K562 (cell line): ENCODE measurements around the gene TRMT2A. TPM values are rescaled to one million over a fixed set of nuclear protein-coding genes. Genes with fewer than 3 reads are reported as not detected.

ENCODE experiments used
- ASH1L ChIP-seq: fragments of 450-650 bp; IDR thresholded peaks from 2 replicates; pipeline ENCODE4 v1.6.1; 2018; ENCODE audit warnings: borderline replicate concordance, mild to moderate bottlenecking, low read depth; ENCODE audit not compliant: partially characterized antibody
- CBX8 ChIP-seq: fragments of 200-600 bp; sonication (generic); IDR thresholded peaks from 2 replicates; pipeline ENCODE4 v1.6.1; 2012; ENCODE audit warnings: borderline replicate concordance, mixed run types, low read depth, mild to moderate bottlenecking, moderate library complexity, mixed read lengths, low read length, control low read depth, inconsistent platforms; ENCODE audit not compliant: poor library complexity, severe bottlenecking; ENCODE audit errors: extremely low read depth
- CHCHD3 ChIP-seq: fragments of 250-450 bp; sonication (Bioruptor Pico); IDR thresholded peaks from 2 replicates; pipeline ENCODE4 v2.1.2; 2022; ENCODE audit warnings: mild to moderate bottlenecking
- ETV5 ChIP-seq: sonication (generic); formaldehyde crosslinking; IDR thresholded peaks from 2 replicates; pipeline ENCODE4 v1.4.0; 2020; ENCODE audit warnings: low read depth, mild to moderate bottlenecking, missing genetic modification reagents
- FOXK2 ChIP-seq, 2 experiments: fragments of 450-650 bp; IDR thresholded peaks in 1 of 2; conservative IDR thresholded peaks in 1 of 2; 2 replicates each; pipeline ENCODE4 v1.6.1; 2016; ENCODE audit warnings: low read depth in 2 of 2, mild to moderate bottlenecking in 1 of 2
- HDAC2 ChIP-seq: fragments of 450-650 bp; IDR thresholded peaks from 2 replicates; pipeline ENCODE4 v1.6.1; 2016; ENCODE audit warnings: mild to moderate bottlenecking
- NR2C1 ChIP-seq, 2 experiments: fragments of 450-650 bp; IDR thresholded peaks; 2 replicates each; pipeline ENCODE4 v1.6.1; 2017; ENCODE audit warnings: mild to moderate bottlenecking in 2 of 2, antibody characterized with exemption in 1 of 2, inconsistent platforms in 1 of 2, missing compliant biosample characterization in 1 of 2, missing genetic modification characterization in 1 of 2
- POLR2H ChIP-seq: IDR thresholded peaks from 2 replicates; pipeline ENCODE4 v1.6.1; 2016; ENCODE audit warnings: missing genetic modification characterization, low read depth, mild to moderate bottlenecking, control low read depth, missing compliant biosample characterization, moderate library complexity
- SIRT6 ChIP-seq: IDR thresholded peaks from one replicate; pipeline ENCODE4 v1.6.1; 2012; ENCODE audit warnings: low read depth, mild to moderate bottlenecking, control low read depth, inconsistent platforms, low read length, moderate library complexity
- XRCC5 ChIP-seq: fragments of 200-400 bp; formaldehyde crosslinking; IDR thresholded peaks from 2 replicates; pipeline ENCODE4 v1.6.1; 2017; ENCODE audit warnings: low read depth, mild to moderate bottlenecking, low read length
- ZNF165 ChIP-seq: fragments of 250-450 bp; sonication (Bioruptor Pico); IDR thresholded peaks from 2 replicates; pipeline ENCODE4 v1.4.0; 2020; ENCODE audit warnings: borderline replicate concordance
- ZNF311 ChIP-seq: fragments of 250-450 bp; sonication (Bioruptor Pico); IDR thresholded peaks from 2 replicates; pipeline ENCODE4 v1.4.0; 2020; ENCODE audit warnings: mild to moderate bottlenecking, moderate library complexity
- ZNF586 ChIP-seq: fragments of 450-650 bp; formaldehyde crosslinking; conservative IDR thresholded peaks from 2 replicates; pipeline ENCODE4 v1.4.0; 2020; ENCODE audit warnings: mild to moderate bottlenecking, moderate library complexity
- polyA plus RNA-seq, 8 experiments: library from polyadenylated mRNA; depleted of rRNA in 4 of 8; stranded (reverse) in 5 of 8; unstranded in 3 of 8; fragments of >200 nt; fragmentation: Nextera tagmentation in 2 of 8; fragmentation: Illumina TruSeq in 1 of 8; extraction: Ambion mirVana in 2 of 8; extraction: Trizol in 1 of 8; gene quantifications; 2 replicates each; pipeline versions ENCODE4 v1.2.1 to v1.2.3, GENCODE V29; 2011 to 2014; ENCODE audit warnings: inconsistent platforms in 1 of 8, missing spikeins in 1 of 8
- total RNA-seq, 7 experiments: library from RNA; depleted of rRNA in 6 of 7; stranded (reverse); fragments of >200 nt in 6 of 7; fragmentation: Illumina TruSeq in 2 of 7; extraction: Trizol in 2 of 7; gene quantifications; 2 replicates each; pipeline versions ENCODE4 v1.2.1 to v1.2.3, GENCODE V29; 2011 to 2021; ENCODE audit warnings: low replicate concordance in 1 of 7
- TF ChIP-seq, protein P1 (sequence below), 3 experiments: fragments of 200-800 bp in 1 of 3; fragments of 250-450 bp in 1 of 3; fragments of 450-650 bp in 1 of 3; sonication (Bioruptor Pico) in 1 of 3; sonication (Bioruptor generic) in 1 of 3; formaldehyde crosslinking in 1 of 3; IDR thresholded peaks; 2 replicates each; pipeline versions ENCODE4 v1.6.1 to v1.8.0; 2016 to 2022; ENCODE audit warnings: mild to moderate bottlenecking in 2 of 3, missing genetic modification characterization in 2 of 3, missing compliant biosample characterization in 1 of 3, moderate library complexity in 1 of 3
- TF ChIP-seq, protein P2 (sequence below): fragments of 250-450 bp; sonication (Bioruptor Pico); IDR thresholded peaks from 2 replicates; pipeline ENCODE4 v1.8.0; 2021; ENCODE audit warnings: moderate library complexity, mild to moderate bottlenecking, inconsistent platforms
- TF ChIP-seq, protein P3 (sequence below): sonication (generic); formaldehyde crosslinking; IDR thresholded peaks from 2 replicates; pipeline ENCODE4 v1.8.1; 2022; ENCODE audit warnings: missing genetic modification reagents
- TF ChIP-seq, protein P4 (sequence below): fragments of 250-450 bp; sonication (Bioruptor Pico); IDR thresholded peaks from 2 replicates; pipeline ENCODE4 v1.5.0; 2021; ENCODE audit warnings: mild to moderate bottlenecking, borderline replicate concordance
- TF ChIP-seq, protein P5 (sequence below): sonication (generic); formaldehyde crosslinking; IDR thresholded peaks from 2 replicates; pipeline ENCODE4 v1.8.0; 2023; ENCODE audit warnings: mild to moderate bottlenecking, missing genetic modification reagents

The TRMT2A gene
- total and polyA plus RNA-seq, 9 of the 15 experiments (the other 6 are each of a cell fraction or from before 2014, with no cell fraction given): 1.6 to 265 (median 140) TPM

DNA sequence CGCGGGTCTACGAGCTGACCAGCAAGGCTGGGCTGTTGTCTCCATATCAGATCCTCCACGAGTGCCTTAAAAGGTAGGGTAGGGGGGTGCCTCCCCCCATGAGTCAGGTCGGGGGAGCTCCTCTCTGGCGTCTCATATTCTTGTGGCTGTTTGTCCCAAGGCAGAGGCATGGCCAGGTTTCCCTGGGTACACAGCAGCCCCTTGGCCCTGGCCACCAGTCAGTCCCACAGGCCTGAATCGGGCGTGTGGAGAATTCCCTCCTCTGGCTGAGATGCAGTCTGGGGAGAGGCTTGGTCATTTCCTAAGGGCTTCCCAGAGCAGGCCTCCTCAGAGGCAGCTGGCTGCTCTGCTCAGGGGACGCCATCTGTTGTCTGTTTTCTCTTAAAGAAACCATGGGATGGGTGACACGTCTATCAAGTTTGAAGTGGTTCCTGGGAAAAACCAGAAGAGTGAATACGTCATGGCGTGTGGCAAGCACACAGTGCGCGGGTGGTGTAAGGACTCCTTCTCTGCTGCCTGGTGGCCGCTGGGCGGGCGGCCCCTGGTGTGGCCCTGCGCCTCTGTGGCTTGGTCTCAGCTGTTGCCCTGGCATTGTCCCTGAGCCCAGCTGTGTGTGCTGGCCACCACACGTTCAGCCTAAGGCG is 10.7 kb downstream of the TRMT2A start (continued):
- TF ChIP-seq, protein P1, sequence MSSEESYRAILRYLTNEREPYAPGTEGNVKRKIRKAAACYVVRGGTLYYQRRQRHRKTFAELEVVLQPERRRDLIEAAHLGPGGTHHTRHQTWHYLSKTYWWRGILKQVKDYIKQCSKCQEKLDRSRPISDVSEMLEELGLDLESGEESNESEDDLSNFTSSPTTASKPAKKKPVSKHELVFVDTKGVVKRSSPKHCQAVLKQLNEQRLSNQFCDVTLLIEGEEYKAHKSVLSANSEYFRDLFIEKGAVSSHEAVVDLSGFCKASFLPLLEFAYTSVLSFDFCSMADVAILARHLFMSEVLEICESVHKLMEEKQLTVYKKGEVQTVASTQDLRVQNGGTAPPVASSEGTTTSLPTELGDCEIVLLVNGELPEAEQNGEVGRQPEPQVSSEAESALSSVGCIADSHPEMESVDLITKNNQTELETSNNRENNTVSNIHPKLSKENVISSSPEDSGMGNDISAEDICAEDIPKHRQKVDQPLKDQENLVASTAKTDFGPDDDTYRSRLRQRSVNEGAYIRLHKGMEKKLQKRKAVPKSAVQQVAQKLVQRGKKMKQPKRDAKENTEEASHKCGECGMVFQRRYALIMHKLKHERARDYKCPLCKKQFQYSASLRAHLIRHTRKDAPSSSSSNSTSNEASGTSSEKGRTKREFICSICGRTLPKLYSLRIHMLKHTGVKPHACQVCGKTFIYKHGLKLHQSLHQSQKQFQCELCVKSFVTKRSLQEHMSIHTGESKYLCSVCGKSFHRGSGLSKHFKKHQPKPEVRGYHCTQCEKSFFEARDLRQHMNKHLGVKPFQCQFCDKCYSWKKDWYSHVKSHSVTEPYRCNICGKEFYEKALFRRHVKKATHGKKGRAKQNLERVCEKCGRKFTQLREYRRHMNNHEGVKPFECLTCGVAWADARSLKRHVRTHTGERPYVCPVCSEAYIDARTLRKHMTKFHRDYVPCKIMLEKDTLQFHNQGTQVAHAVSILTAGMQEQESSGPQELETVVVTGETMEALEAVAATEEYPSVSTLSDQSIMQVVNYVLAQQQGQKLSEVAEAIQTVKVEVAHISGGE (CRISPR knock-in tag; IDR thresholded peaks at IDR 0.05): no peak
- TF ChIP-seq, protein P2, sequence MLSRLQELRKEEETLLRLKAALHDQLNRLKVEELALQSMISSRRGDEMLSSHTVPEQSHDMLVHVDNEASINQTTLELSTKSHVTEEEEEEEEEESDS (CRISPR knock-in tag): no peak
- TF ChIP-seq ETV5 (no peak), CBX8 (no peak), CHCHD3 (CRISPR knock-in tag) (no peak), FOXK2 (conservative IDR thresholded peaks at IDR 0.05 in 1 of 2, IDR thresholded peaks at IDR 0.05 in 1 of 2; ENCODE audit: low read depth in 2 of 2) (no peak), XRCC5 (no peak), ASH1L (no peak), SIRT6 (no peak), HDAC2 (no peak), ZNF311 (CRISPR knock-in tag) (no peak), ZNF165 (no peak), ZNF586 (no peak), NR2C1 (IDR thresholded peaks at IDR 0.05) (no peak), NR2C1 (tag; IDR thresholded peaks at IDR 0.05) (no peak), POLR2H (tag) (no peak)
- TF ChIP-seq, protein P3, sequence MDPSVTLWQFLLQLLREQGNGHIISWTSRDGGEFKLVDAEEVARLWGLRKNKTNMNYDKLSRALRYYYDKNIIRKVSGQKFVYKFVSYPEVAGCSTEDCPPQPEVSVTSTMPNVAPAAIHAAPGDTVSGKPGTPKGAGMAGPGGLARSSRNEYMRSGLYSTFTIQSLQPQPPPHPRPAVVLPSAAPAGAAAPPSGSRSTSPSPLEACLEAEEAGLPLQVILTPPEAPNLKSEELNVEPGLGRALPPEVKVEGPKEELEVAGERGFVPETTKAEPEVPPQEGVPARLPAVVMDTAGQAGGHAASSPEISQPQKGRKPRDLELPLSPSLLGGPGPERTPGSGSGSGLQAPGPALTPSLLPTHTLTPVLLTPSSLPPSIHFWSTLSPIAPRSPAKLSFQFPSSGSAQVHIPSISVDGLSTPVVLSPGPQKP (CRISPR knock-in tag): no peak
- TF ChIP-seq, protein P4, sequence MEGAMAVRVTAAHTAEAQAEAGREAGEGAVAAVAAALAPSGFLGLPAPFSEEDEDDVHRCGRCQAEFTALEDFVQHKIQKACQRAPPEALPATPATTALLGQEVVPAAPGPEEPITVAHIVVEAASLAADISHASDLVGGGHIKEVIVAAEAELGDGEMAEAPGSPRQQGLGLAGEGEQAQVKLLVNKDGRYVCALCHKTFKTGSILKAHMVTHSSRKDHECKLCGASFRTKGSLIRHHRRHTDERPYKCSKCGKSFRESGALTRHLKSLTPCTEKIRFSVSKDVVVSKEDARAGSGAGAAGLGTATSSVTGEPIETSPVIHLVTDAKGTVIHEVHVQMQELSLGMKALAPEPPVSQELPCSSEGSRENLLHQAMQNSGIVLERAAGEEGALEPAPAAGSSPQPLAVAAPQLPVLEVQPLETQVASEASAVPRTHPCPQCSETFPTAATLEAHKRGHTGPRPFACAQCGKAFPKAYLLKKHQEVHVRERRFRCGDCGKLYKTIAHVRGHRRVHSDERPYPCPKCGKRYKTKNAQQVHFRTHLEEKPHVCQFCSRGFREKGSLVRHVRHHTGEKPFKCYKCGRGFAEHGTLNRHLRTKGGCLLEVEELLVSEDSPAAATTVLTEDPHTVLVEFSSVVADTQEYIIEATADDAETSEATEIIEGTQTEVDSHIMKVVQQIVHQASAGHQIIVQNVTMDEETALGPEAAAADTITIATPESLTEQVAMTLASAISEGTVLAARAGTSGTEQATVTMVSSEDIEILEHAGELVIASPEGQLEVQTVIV: no peak
- TF ChIP-seq, protein P5, sequence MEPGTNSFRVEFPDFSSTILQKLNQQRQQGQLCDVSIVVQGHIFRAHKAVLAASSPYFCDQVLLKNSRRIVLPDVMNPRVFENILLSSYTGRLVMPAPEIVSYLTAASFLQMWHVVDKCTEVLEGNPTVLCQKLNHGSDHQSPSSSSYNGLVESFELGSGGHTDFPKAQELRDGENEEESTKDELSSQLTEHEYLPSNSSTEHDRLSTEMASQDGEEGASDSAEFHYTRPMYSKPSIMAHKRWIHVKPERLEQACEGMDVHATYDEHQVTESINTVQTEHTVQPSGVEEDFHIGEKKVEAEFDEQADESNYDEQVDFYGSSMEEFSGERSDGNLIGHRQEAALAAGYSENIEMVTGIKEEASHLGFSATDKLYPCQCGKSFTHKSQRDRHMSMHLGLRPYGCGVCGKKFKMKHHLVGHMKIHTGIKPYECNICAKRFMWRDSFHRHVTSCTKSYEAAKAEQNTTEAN (CRISPR knock-in tag): no peak
